Measurements from ENCODE around the gene NDUFV1. TPM values are rescaled to one million over a fixed set of nuclear protein-coding genes. Genes with fewer than 3 reads are reported as not detected.
"Not testable (repeated sequence)": the region's sequence is repeated elsewhere in the genome, so short reads cannot be mapped to it uniquely, and the experiment has no call there.

NDUFV1 gene
- 100 to 1,000 TPM; 169 to 395 (median 205) TPM for total RNA-seq

- Histone ChIP-seq H3K4me3 (peak within 1 kb of the TSS; percentile 86 to 100 (median 92)), H3K9me3 (no peaks in the 10 kb centered on the region), H3K4me1 (peaks cover 14 to 24% (median 20%) of the 10 kb centered on the region in 4 donors), H3K27ac (peak within 1 kb of the TSS; percentile 80 to 91 (median 88)), H3K36me3 (peaks cover 18 to 34% (median 28%) of the 10 kb centered on the region in 4 donors), H3K27me3 (no peaks in the 10 kb centered on the region)
- ATAC-seq (ENCODE audit: low FRiP score in 2 of 2) (peak; percentile 98 to 99), DNase-seq (peak; percentile 98 to 99)
- peak; percentile 93 to 96 for TF ChIP-seq POLR2AphosphoS5 (IDR thresholded peaks at IDR 0.05)
- TF ChIP-seq EP300 (IDR thresholded peaks at IDR 0.05), result peak in 1 of 4 donors; percentile 35
- TF ChIP-seq, protein P1, sequence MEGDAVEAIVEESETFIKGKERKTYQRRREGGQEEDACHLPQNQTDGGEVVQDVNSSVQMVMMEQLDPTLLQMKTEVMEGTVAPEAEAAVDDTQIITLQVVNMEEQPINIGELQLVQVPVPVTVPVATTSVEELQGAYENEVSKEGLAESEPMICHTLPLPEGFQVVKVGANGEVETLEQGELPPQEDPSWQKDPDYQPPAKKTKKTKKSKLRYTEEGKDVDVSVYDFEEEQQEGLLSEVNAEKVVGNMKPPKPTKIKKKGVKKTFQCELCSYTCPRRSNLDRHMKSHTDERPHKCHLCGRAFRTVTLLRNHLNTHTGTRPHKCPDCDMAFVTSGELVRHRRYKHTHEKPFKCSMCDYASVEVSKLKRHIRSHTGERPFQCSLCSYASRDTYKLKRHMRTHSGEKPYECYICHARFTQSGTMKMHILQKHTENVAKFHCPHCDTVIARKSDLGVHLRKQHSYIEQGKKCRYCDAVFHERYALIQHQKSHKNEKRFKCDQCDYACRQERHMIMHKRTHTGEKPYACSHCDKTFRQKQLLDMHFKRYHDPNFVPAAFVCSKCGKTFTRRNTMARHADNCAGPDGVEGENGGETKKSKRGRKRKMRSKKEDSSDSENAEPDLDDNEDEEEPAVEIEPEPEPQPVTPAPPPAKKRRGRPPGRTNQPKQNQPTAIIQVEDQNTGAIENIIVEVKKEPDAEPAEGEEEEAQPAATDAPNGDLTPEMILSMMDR (IDR thresholded peaks at IDR 0.05), result peak; percentile 66 to 97 (median 96)
- TF ChIP-seq POLR2A (IDR thresholded peaks at IDR 0.05), result peak in 3 of 4 donors; percentile 17 to 74 (median 68)
- 0 to 1% methylated on average over 17 to 58 of the region's 69 CpGs for WGBS, 2 donors
These were observed at the start of gene NDUFV1 for GRCh38 chr11:67606492-67607295. Gene NDUFV1, plus strand, starts transcription at chr11:67606936. Its CDS starts 69 bp downstream, at chr11:67607005.

GRCh38 chr11:67558084-67558772, 48.5 kb upstream of the NDUFV1 start:
- peak overlapping the region; percentile 63 to 83 (median 69) for H3K27ac ChIP-seq
- TF ChIP-seq POLR2AphosphoS5 (IDR thresholded peaks at IDR 0.05) (no peak), POLR2A (IDR thresholded peaks at IDR 0.05) (peak in 1 of 4 donors; percentile 56), EP300 (IDR thresholded peaks at IDR 0.05) (no peak)
- TF ChIP-seq, protein P1 (IDR thresholded peaks at IDR 0.05), result no peak
- DNase-seq (peak in 1 of 2 donors; percentile 71), ATAC-seq (ENCODE audit: low FRiP score in 2 of 2) (peak; percentile 75 to 89)
- H3K36me3 ChIP-seq, result no peaks in the 10 kb centered on the region
- WGBS, 2 donors, result 58 to 67% methylated on average over 19 of the region's 19 CpGs
- H3K4me3 ChIP-seq, result peak overlapping the region in 2 of 4 donors; percentile 10 to 18
- H3K9me3 ChIP-seq, result no peaks in the 10 kb centered on the region
- no peaks in the 10 kb centered on the region for H3K4me1 ChIP-seq
- no peaks in the 10 kb centered on the region for H3K27me3 ChIP-seq

- Histone ChIP-seq H3K4me3 (no peak overlapping the region), H3K27ac (no peak overlapping the region), H3K4me1 (no peaks in the 10 kb centered on the region), H3K36me3 (no peaks in the 10 kb centered on the region), H3K9me3 (no peaks in the 10 kb centered on the region), H3K27me3 (no peaks in the 10 kb centered on the region)
- TF ChIP-seq EP300 (IDR thresholded peaks at IDR 0.05) (no peak), POLR2A (IDR thresholded peaks at IDR 0.05) (no peak), POLR2AphosphoS5 (IDR thresholded peaks at IDR 0.05) (no peak)
- WGBS, 2 donors, result 71 to 77% methylated on average over 10 of the region's 10 CpGs
- ATAC-seq (ENCODE audit: low FRiP score in 2 of 2), result no peak
- no peak for DNase-seq
These were observed 44.6 kb upstream of the NDUFV1 start for GRCh38 chr11:67561971-67562619.

DNA sequence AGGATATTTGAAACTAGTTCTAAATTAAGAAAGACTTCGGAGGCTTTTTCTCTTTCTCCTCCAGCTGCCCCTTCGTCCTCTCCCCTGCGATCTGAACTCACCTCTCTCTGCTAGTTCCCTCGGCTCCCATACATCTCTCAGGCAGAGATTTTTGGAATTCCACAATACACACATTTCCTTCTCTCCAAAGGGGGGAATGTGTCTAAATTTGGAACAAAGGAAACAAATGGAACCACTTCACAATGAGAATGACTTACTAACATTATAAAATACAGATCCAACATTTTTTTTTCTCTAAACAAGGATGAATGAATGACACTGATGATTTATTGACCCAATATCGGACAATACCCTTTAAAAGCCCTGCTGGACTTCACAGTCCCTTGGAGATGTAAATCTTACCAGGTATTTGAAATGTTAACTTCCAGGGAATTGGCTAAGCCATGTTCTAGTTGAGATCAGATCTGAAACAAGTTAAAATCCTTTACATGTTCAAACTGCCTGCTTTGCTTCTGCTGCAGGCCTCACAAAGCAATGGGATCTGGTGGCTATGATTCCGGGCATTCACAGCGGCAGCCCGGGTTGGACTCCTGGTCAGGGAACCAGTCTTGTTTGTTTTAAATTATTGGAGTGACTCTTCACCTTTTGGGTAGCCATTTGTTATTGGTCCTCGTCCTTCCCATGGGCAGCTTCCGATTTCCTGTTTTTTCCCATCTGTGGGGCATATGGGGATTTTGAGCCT, 43.6 kb upstream of the NDUFV1 start:
- Histone ChIP-seq H3K9me3 (no peaks in the 10 kb centered on the region), H3K4me1 (no peaks in the 10 kb centered on the region), H3K4me3 (no peak overlapping the region), H3K27me3 (no peaks in the 10 kb centered on the region), H3K36me3 (no peaks in the 10 kb centered on the region), H3K27ac (peak overlapping the region in 1 of 4 donors; percentile 12)
- DNase-seq, result no peak
- ATAC-seq (ENCODE audit: low FRiP score in 2 of 2), result no peak
- no peak for TF ChIP-seq POLR2A (IDR thresholded peaks at IDR 0.05)
- no peak for TF ChIP-seq POLR2AphosphoS5 (IDR thresholded peaks at IDR 0.05)
- 63 to 67% methylated on average over 10 of the region's 10 CpGs for WGBS, 2 donors

- H3K36me3 ChIP-seq, H3K9me3 ChIP-seq, H3K4me3 ChIP-seq, DNase-seq, H3K27me3 ChIP-seq, H3K27ac ChIP-seq, H3K4me1 ChIP-seq: not testable (repeated sequence)
- 70 to 72% methylated on average over 11 of the region's 11 CpGs for WGBS, 2 donors
- ATAC-seq (ENCODE audit: low FRiP score in 2 of 2), result peak in 1 of 2 donors; percentile 72
These were observed 43.0 kb upstream of the NDUFV1 start for GRCh38 chr11:67563705-67564114.
